Activated CD8-positive, alpha-beta memory T cell treated with anti-CD3 and anti-CD28 coated beads, Interleukin-2, amount 50 U/mL, for 48 hours (primary cell): ENCODE measurements around the gene BUD23.
"Not testable (repeated sequence)": the region's sequence is repeated elsewhere in the genome, so short reads cannot be mapped to it uniquely, and the experiment has no call there.

Source experiments
- DNase-seq: peaks from one replicate; pipeline ENCODE4 v3.0.0-alpha.2; 2020

The BUD23 gene

GRCh38 chr7:73702665-73703064 lies 19.3 kb downstream of the BUD23 start:
- no peak for DNase-seq

- DNase-seq = no peak
Measured at GRCh38 chr7:73703225-73703624, 19.8 kb downstream of the BUD23 start.

GRCh38 chr7:73703757-73704639 lies 20.6 kb downstream of the BUD23 start:
- no peak for DNase-seq

- no peak for DNase-seq
Measured at GRCh38 chr7:73704640-73705550, 21.5 kb downstream of the BUD23 start.

- no peak for DNase-seq
Measured at GRCh38 chr7:73705551-73705920, 22.1 kb downstream of the BUD23 start.

- DNase-seq = peak; percentile 69
Measured at GRCh38 chr7:73706126-73707044, 23.0 kb downstream of the BUD23 start.

GRCh38 chr7:73707045-73707631 lies 23.7 kb downstream of the BUD23 start:
- DNase-seq = no peak

GRCh38 chr7:73708961-73709549 lies 25.7 kb downstream of the BUD23 start:
- no peak for DNase-seq

- DNase-seq = no peak
Measured at GRCh38 chr7:73712773-73713172, 29.4 kb downstream of the BUD23 start.

GRCh38 chr7:73713319-73713718 lies 29.9 kb downstream of the BUD23 start:
- not testable (repeated sequence) for DNase-seq

- peak; percentile 81 for DNase-seq
Measured at GRCh38 chr7:73715648-73716317, 32.4 kb downstream of the BUD23 start.

- DNase-seq = no peak
Measured at GRCh38 chr7:73716318-73716890, 33.0 kb downstream of the BUD23 start.

GRCh38 chr7:73717025-73717807 lies 33.8 kb downstream of the BUD23 start:
- DNase-seq = no peak

GRCh38 chr7:73717991-73718405 lies 34.6 kb downstream of the BUD23 start:
- peak; percentile 85 for DNase-seq

- peak; percentile 67 for DNase-seq
Measured at GRCh38 chr7:73718438-73718881, 35.1 kb downstream of the BUD23 start.

- peak; percentile 86 for DNase-seq
Measured at GRCh38 chr7:73718905-73719805, 35.8 kb downstream of the BUD23 start, which contains the start of gene STX1A. Gene STX1A, minus strand, starts transcription at chr7:73719669. Its CDS starts 38 bp downstream, at chr7:73719631.

- no peak for DNase-seq
Measured at GRCh38 chr7:73719806-73720169, 36.4 kb downstream of the BUD23 start.

- not testable (repeated sequence) for DNase-seq
Measured at GRCh38 chr7:73720443-73720842, 37.0 kb downstream of the BUD23 start.

GRCh38 chr7:73721377-73721817 lies 38.0 kb downstream of the BUD23 start:
- no peak for DNase-seq
